ENCODE measurements around the gene CIAPIN1.

The CIAPIN1 gene

GRCh38 chr16:57479976-57480753 lies 33.0 kb upstream of the CIAPIN1 start:
- DNase-seq: no peak
- Mint-ChIP-seq H3K27ac (no peak overlapping the region), H3K9me3 (no peaks in the 10 kb centered on the region), H3K4me1 (ENCODE audit: low read depth) (peaks cover 15% of the 10 kb centered on the region), H3K36me3 (ENCODE audit: low read depth) (no peaks in the 10 kb centered on the region), H3K4me3 (no peak overlapping the region), H3K27me3 (no peaks in the 10 kb centered on the region)

- no peak for DNase-seq
- Mint-ChIP-seq H3K4me1 (ENCODE audit: low read depth) (peaks cover 16% of the 10 kb centered on the region), H3K27me3 (no peaks in the 10 kb centered on the region), H3K9me3 (no peaks in the 10 kb centered on the region), H3K4me3 (no peak overlapping the region), H3K36me3 (ENCODE audit: low read depth) (no peaks in the 10 kb centered on the region), H3K27ac (no peak overlapping the region)
Measured at GRCh38 chr16:57479205-57479975, 32.2 kb upstream of the CIAPIN1 start.

GRCh38 chr16:57478396-57479204 lies 31.4 kb upstream of the CIAPIN1 start:
- Mint-ChIP-seq H3K4me3 (no peak overlapping the region), H3K9me3 (no peaks in the 10 kb centered on the region), H3K27ac (no peak overlapping the region), H3K27me3 (no peaks in the 10 kb centered on the region), H3K4me1 (ENCODE audit: low read depth) (peaks cover 16% of the 10 kb centered on the region), H3K36me3 (ENCODE audit: low read depth) (no peaks in the 10 kb centered on the region)
- no peak for DNase-seq

- peaks cover 5% of the 10 kb centered on the region for H3K36me3 Mint-ChIP-seq (ENCODE audit: low read depth)
- H3K9me3 Mint-ChIP-seq: no peaks in the 10 kb centered on the region
- DNase-seq: no peak
- H3K4me3 Mint-ChIP-seq: no peak overlapping the region
- peak overlapping the region; percentile 33 for H3K27ac Mint-ChIP-seq
- H3K4me1 Mint-ChIP-seq (ENCODE audit: low read depth): peaks cover 16% of the 10 kb centered on the region
- no peaks in the 10 kb centered on the region for H3K27me3 Mint-ChIP-seq
Measured at GRCh38 chr16:57477531-57478202, 30.5 kb upstream of the CIAPIN1 start.

- Mint-ChIP-seq H3K4me1 (ENCODE audit: low read depth) (peaks cover 16% of the 10 kb centered on the region), H3K36me3 (ENCODE audit: low read depth) (peaks cover 11% of the 10 kb centered on the region), H3K27ac (peak overlapping the region; percentile 74), H3K4me3 (no peak overlapping the region), H3K9me3 (no peaks in the 10 kb centered on the region), H3K27me3 (no peaks in the 10 kb centered on the region)
- DNase-seq: no peak
Measured at GRCh38 chr16:57476546-57477410, 29.6 kb upstream of the CIAPIN1 start.

- Mint-ChIP-seq H3K27ac (peak overlapping the region; percentile 86), H3K9me3 (no peaks in the 10 kb centered on the region), H3K4me3 (peak overlapping the region; percentile 21), H3K4me1 (ENCODE audit: low read depth) (peaks cover 16% of the 10 kb centered on the region), H3K36me3 (ENCODE audit: low read depth) (peaks cover 19% of the 10 kb centered on the region), H3K27me3 (no peaks in the 10 kb centered on the region)
- DNase-seq: peak; percentile 87
Measured at GRCh38 chr16:57475711-57476339, 28.6 kb upstream of the CIAPIN1 start.

- Mint-ChIP-seq H3K27me3 (no peaks in the 10 kb centered on the region), H3K4me1 (ENCODE audit: low read depth) (peaks cover 16% of the 10 kb centered on the region), H3K9me3 (no peaks in the 10 kb centered on the region), H3K27ac (peak overlapping the region; percentile 86), H3K4me3 (peak overlapping the region; percentile 15), H3K36me3 (ENCODE audit: low read depth) (peaks cover 27% of the 10 kb centered on the region)
- DNase-seq: no peak
Measured at GRCh38 chr16:57474671-57475661, 27.8 kb upstream of the CIAPIN1 start.

GRCh38 chr16:57473906-57474305 lies 26.7 kb upstream of the CIAPIN1 start:
- DNase-seq: no peak
- Mint-ChIP-seq H3K27me3 (no peaks in the 10 kb centered on the region), H3K27ac (peak overlapping the region; percentile 53), H3K9me3 (no peaks in the 10 kb centered on the region), H3K4me3 (no peak overlapping the region), H3K4me1 (ENCODE audit: low read depth) (peaks cover 16% of the 10 kb centered on the region), H3K36me3 (ENCODE audit: low read depth) (peaks cover 38% of the 10 kb centered on the region)

GRCh38 chr16:57473176-57473840 lies 26.1 kb upstream of the CIAPIN1 start:
- Mint-ChIP-seq H3K9me3 (no peaks in the 10 kb centered on the region), H3K4me1 (ENCODE audit: low read depth) (peaks cover 16% of the 10 kb centered on the region), H3K4me3 (no peak overlapping the region), H3K27ac (peak overlapping the region; percentile 53), H3K27me3 (no peaks in the 10 kb centered on the region), H3K36me3 (ENCODE audit: low read depth) (peaks cover 44% of the 10 kb centered on the region)
- no peak for DNase-seq

- Mint-ChIP-seq H3K27me3 (no peaks in the 10 kb centered on the region), H3K27ac (peak overlapping the region; percentile 75), H3K36me3 (ENCODE audit: low read depth) (peaks cover 50% of the 10 kb centered on the region), H3K9me3 (no peaks in the 10 kb centered on the region), H3K4me3 (no peak overlapping the region), H3K4me1 (ENCODE audit: low read depth) (peaks cover 16% of the 10 kb centered on the region)
- no peak for DNase-seq
Measured at GRCh38 chr16:57472665-57473060, 25.5 kb upstream of the CIAPIN1 start.

GRCh38 chr16:57471852-57472664 lies 24.9 kb upstream of the CIAPIN1 start:
- Mint-ChIP-seq H3K27me3 (no peaks in the 10 kb centered on the region), H3K4me3 (no peak overlapping the region), H3K36me3 (ENCODE audit: low read depth) (peaks cover 56% of the 10 kb centered on the region), H3K27ac (peak overlapping the region; percentile 75), H3K4me1 (ENCODE audit: low read depth) (peaks cover 16% of the 10 kb centered on the region), H3K9me3 (no peaks in the 10 kb centered on the region)
- DNase-seq: no peak
